ENCODE data around the gene LEMD3. TPM values are rescaled to one million over a fixed set of nuclear protein-coding genes. Genes with fewer than 3 reads are reported as not detected.

Gene LEMD3
- total RNA-seq, 4 donors from 2014 or later: 17.9 to 51.7 (median 44.3) TPM

DNA sequence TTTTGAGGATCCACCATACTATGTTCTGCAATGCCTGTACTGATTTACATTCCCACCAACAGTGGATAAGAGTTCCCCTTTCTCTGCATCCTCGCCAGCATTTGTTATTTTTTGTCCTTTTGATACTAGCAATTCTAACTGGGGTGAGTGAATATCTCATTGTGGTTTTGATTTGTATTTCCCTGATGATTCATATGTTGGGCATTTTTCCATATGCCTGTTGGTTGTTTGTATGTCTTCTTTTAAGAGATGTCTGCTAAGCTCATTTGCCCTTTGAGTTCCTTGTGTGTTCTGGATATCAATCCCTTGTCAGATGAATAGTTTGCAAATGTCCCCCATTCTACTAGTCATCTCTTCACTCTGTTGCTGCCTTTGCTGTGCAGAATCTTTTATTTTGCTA is 60.1 kb downstream of the LEMD3 start:
- no peak for DNase-seq
- TF ChIP-seq POLR2A (IDR thresholded peaks at IDR 0.05): no peak
- TF ChIP-seq, protein P1, sequence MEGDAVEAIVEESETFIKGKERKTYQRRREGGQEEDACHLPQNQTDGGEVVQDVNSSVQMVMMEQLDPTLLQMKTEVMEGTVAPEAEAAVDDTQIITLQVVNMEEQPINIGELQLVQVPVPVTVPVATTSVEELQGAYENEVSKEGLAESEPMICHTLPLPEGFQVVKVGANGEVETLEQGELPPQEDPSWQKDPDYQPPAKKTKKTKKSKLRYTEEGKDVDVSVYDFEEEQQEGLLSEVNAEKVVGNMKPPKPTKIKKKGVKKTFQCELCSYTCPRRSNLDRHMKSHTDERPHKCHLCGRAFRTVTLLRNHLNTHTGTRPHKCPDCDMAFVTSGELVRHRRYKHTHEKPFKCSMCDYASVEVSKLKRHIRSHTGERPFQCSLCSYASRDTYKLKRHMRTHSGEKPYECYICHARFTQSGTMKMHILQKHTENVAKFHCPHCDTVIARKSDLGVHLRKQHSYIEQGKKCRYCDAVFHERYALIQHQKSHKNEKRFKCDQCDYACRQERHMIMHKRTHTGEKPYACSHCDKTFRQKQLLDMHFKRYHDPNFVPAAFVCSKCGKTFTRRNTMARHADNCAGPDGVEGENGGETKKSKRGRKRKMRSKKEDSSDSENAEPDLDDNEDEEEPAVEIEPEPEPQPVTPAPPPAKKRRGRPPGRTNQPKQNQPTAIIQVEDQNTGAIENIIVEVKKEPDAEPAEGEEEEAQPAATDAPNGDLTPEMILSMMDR (IDR thresholded peaks at IDR 0.05): no peak
- H3K4me1 ChIP-seq: no peaks in the 10 kb centered on the region
- no peaks in the 10 kb centered on the region for H3K27me3 ChIP-seq
- H3K4me3 ChIP-seq: no peak overlapping the region
- H3K9me3 ChIP-seq: peaks cover 0 to 7% (median 0%) of the 10 kb centered on the region in 4 donors
- peaks cover 0 to 14% (median 0%) of the 10 kb centered on the region in 3 donors for H3K36me3 ChIP-seq
- no peak overlapping the region for H3K27ac ChIP-seq

DNA sequence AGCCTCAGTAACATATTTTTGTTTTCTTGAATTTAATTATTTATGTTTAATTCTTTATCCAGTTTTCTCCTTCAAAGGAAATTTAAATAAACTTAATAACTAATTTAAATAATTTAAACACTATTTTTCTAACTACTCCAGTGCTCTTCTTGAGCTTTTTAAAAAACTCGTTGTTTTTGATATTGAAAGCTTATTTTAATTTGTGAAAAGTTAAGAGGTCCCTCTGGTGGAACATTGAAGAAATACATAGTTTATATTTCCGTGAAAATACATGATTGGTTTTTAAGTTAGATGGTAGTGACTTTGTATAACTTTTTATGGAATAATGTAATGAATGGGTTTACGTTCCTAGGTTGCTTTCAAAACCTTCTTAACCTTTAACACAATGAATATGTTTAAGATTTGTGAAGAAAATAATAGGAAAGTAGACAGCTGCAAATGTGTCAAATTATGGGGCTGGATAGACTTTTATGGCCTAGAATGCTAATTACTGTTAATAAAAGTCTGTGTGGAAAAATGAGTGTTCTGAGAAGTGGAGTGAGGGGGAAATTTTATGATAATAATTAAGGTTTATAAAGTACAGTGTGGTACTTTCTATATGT is 63.2 kb downstream of the LEMD3 start:
- H3K9me3 ChIP-seq: peaks cover 0 to 7% (median 0%) of the 10 kb centered on the region in 4 donors
- TF ChIP-seq POLR2A (IDR thresholded peaks at IDR 0.05): no peak
- TF ChIP-seq, protein P1 (IDR thresholded peaks at IDR 0.05): peak in 5 of 6 experiments; percentile 49 to 56 (median 52)
- no peak for DNase-seq
- peaks cover 0 to 14% (median 0%) of the 10 kb centered on the region in 3 donors for H3K36me3 ChIP-seq
- no peak overlapping the region for H3K27ac ChIP-seq
- H3K4me1 ChIP-seq: no peaks in the 10 kb centered on the region
- H3K4me3 ChIP-seq: no peak overlapping the region
- no peaks in the 10 kb centered on the region for H3K27me3 ChIP-seq

DNA sequence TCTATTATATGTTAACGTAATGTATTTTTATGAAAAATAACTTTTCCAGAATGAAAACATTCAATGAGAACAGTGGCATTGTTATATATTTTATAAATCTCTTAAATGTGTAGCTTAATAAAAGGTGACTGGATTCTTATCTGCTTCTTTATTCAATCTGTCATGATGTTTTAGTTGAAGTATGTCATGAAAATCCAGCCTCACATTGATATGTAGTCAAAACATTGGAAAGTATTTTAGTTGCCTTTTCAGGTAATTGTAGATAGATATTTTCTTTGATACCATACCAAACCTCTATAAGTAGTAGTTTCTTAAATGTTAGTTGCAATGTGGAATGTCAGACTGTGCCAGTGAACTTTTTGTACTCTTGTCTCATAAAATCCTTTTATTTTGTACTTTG is 67.8 kb downstream of the LEMD3 start:
- no peak overlapping the region for H3K27ac ChIP-seq
- TF ChIP-seq, protein P1 (IDR thresholded peaks at IDR 0.05): no peak
- no peak for TF ChIP-seq POLR2A (IDR thresholded peaks at IDR 0.05)
- no peak overlapping the region for H3K4me3 ChIP-seq
- H3K27me3 ChIP-seq: no peaks in the 10 kb centered on the region
- no peaks in the 10 kb centered on the region for H3K9me3 ChIP-seq
- H3K4me1 ChIP-seq: no peaks in the 10 kb centered on the region
- H3K36me3 ChIP-seq: peaks cover 0 to 21% (median 0%) of the 10 kb centered on the region in 3 donors
- no peak for DNase-seq

DNA sequence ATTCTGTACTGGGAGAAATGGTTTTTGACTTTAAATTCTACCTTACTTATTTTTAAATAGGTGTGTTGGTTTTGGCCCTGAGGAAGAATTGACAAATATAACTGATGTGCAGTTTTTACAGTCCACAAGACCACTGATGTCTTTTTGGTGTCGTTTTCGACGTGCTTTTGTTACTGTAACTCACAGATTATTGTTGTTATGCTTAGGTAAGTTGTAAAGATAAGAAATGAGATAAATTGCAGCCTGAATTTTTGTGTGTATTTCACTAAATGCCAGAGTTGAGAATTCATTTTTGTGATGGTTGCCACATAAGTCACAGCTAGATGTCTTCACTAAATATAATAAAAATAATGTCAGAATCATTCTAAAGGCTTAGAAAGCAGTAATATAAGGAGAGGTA is 69.2 kb downstream of the LEMD3 start:
- peaks cover 0 to 33% (median 0%) of the 10 kb centered on the region in 3 donors for H3K36me3 ChIP-seq

DNA sequence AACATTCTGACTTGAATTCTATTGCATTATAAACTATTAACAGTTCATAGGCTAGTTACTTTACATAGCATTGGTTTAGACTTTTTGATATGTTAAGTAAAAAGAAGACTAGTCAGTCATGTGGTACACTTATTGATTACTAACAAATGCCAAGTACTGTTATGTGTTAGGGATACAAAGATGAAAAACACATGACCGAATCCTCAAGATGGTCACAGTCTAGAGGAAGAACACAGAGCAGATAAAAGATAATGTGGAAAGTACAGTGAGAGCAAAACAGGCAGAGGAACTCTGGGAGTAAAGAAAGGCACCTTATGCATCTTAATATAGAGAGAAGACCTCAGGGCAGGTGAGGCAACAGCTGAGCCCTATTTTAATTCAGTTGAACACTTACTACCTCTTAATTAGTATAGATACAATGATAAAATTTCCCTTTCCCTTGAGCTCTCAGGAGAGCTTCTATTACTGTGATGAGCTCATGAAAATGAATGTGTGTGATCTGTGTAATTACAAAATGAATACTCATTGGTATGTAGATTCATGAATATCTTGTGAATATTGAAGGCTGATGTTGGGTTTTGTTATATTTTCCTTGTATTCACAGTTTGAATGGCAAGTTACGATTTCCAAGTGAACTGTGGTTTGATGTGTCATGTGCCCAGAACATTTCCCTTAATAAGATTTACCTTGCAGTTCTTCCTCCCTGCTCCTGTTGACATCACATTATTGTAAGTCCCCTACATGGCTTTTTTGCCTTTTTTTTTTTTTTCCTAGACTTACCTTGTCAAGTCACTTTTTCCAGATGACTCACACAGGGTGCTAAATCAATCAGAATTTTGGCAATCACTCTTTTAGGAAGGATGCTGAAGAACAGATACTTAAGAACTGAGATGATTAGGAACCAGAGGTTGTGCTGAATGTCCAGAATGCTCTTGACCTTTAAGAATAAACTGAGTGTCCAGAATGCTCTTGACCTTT is 79.6 kb downstream of the LEMD3 start:
- DNase-seq: no peak
- H3K4me3 ChIP-seq: no peak overlapping the region
- peaks cover 0 to 22% (median 0%) of the 10 kb centered on the region in 3 donors for H3K36me3 ChIP-seq
- H3K27ac ChIP-seq: no peak overlapping the region
- H3K4me1 ChIP-seq: no peaks in the 10 kb centered on the region
- H3K27me3 ChIP-seq: no peaks in the 10 kb centered on the region
- no peaks in the 10 kb centered on the region for H3K9me3 ChIP-seq
- TF ChIP-seq, protein P1 (IDR thresholded peaks at IDR 0.05): no peak
- no peak for TF ChIP-seq POLR2A (IDR thresholded peaks at IDR 0.05)

More for the DNA sequence above, 69.2 kb downstream of the LEMD3 start:
- TF ChIP-seq, protein P1 (IDR thresholded peaks at IDR 0.05): no peak
- no peak for TF ChIP-seq POLR2A (IDR thresholded peaks at IDR 0.05)
- Histone ChIP-seq H3K27me3 (no peaks in the 10 kb centered on the region), H3K27ac (no peak overlapping the region), H3K9me3 (no peaks in the 10 kb centered on the region), H3K4me1 (no peaks in the 10 kb centered on the region), H3K4me3 (no peak overlapping the region)
- DNase-seq: no peak

All from Peyer's patch (tissue), 4 donors.